Suprapubic skin (tissue), 4 donors: Measurements from ENCODE around the gene TNK2.

ENCODE experiments used
- CTCF ChIP-seq, 2 donors: fragments of 200-600 bp in 1 of 2; fragments of 450-650 bp in 1 of 2; sonication (generic) in 1 of 2; IDR thresholded peaks; one replicate each; pipeline ENCODE4 v1.5.1; 2016 to 2019; ENCODE audit warnings: antibody characterized with exemption in 2 of 2, mild to moderate bottlenecking in 1 of 2, moderate library complexity in 1 of 2
- POLR2A ChIP-seq, 2 donors: fragments of 450-650 bp; IDR thresholded peaks; one replicate each; pipeline ENCODE4 v1.6.1; 2017; ENCODE audit warnings: antibody characterized with exemption in 2 of 2, mild to moderate bottlenecking in 2 of 2, moderate library complexity in 2 of 2
- POLR2AphosphoS5 ChIP-seq, 3 donors: sonication (generic); formaldehyde crosslinking; IDR thresholded peaks; one replicate each; pipeline ENCODE4 v1.6.1; 2017; ENCODE audit warnings: antibody characterized with exemption in 3 of 3

GRCh38 chr3:195856410-195857084, 51.8 kb downstream of the TNK2 start:
- TF ChIP-seq CTCF (IDR thresholded peaks at IDR 0.05) (no peak), POLR2A (IDR thresholded peaks at IDR 0.05) (no peak), POLR2AphosphoS5 (IDR thresholded peaks at IDR 0.05) (no peak)
